Frontal cortex (tissue), 4 donors: ENCODE results near the gene CDK16. TPM values are rescaled to one million over a fixed set of nuclear protein-coding genes. Genes with fewer than 3 reads are reported as not detected.

ENCODE experiments used
- DNase-seq, 2 donors: peaks; one replicate each; pipeline ENCODE4 v3.0.0; 2012; ENCODE audit warnings: low spot score in 2 of 2
- FAIRE-seq: peaks from 2 replicates; lab custom pipeline; 2012; peaks lifted over from hg19 to GRCh38; lab: Jason Lieb, UNC
- total RNA-seq: library from RNA; depleted of rRNA; stranded (reverse); fragments of >200 nt; gene quantifications from one replicate; pipeline ENCODE4 v1.2.3, GENCODE V29; 2014
- donor health status: control.
- donor health status: control.
- donor health status: control.

Gene CDK16
- total RNA-seq = 66.4 TPM

DNA sequence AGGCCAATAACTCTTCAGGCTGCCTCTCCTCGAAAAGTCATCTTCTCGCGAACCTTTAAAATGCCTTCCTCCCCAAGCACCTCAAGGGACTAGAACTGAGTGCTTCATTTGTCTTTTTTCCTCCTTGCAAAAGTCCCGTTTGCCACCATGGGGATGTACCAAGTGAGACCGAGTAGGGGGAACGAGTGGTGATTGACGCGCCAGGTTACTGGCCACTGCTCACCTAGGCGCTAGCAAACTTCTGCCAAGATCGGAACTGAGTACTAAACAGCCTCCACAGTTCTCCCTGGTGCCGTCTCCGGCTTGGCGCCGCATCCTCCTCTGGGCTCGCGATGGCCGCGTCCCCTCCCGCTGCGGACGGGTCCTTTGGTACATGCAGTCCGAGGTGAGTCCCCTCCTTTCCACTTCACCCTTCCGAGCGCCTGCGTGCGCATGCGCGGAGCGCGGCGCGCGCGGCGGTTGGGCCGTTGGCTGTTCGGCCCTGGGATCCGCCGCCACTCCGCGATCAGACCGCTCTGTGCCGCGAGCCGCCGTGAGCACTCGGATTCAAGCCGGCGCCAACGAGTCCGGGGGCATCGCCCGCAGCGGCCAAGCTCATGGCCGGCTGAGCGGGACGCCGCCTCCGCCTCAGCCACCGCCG lies at the start of gene CDK16:
TSS of gene CDK16 (plus strand) at position 402 of the 640 bp plus-strand sequence. CDS start 4,877 bp downstream, outside the sequence.
- peak; percentile 76 to 93 for DNase-seq
- no peak for FAIRE-seq

DNA sequence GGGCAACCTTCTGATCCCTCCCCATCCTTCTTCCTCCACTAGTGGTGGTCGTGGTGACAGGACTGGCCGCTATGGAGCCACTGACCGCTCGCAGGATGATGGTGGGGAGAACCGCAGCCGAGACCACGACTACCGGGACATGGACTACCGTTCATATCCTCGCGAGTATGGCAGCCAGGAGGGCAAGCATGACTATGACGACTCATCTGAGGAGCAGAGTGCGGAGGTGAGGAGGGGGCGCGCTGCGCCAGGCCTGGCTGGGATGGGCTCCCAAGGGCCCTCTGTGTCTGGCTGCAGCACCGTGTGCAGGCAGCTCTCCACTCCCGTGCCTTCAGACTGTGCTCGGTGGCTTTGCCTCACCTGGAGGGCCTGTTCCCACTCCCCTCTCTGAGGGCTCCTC lies 49.2 kb upstream of the CDK16 start:
- FAIRE-seq (no peak), DNase-seq (no peak)

DNA sequence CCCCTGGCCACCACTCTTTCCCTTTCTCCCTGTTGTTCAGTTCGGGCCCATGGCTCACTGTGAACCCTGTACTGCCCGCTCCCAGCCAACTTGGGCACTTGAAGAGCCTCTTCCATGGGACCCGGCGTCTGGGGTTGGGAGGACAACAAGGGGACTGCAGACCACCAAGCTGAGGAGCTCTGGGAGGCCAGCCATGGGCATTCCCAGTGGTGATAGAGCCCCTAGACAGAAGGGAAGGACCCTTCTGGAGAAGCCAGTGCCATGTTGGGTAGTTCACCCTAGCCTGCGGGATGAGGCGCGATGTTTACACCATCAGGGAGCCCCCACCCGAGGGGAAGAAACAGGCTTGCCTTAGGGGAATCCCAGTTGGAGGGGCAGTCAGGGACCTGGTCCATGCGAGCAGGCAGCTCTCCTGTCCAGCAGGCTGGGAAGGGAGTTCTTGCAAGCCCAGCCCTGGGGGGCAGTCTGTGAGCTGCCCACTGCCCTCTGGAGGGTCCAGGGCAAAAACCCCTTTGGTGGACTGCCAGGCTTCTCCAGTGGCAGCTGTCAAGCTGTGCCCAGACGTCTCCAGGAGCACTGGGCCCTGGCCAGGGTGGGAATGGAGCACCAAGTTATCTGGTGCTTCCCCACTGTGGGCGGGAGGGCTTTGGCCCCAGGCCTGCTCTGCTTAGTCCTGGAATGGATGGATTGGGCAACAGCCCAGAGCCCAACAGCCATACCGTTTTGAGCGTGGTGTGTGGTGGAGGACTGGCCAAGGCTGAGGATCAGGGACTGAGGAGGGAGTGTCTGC lies 48.6 kb upstream of the CDK16 start:
- DNase-seq = no peak
- no peak for FAIRE-seq

DNA sequence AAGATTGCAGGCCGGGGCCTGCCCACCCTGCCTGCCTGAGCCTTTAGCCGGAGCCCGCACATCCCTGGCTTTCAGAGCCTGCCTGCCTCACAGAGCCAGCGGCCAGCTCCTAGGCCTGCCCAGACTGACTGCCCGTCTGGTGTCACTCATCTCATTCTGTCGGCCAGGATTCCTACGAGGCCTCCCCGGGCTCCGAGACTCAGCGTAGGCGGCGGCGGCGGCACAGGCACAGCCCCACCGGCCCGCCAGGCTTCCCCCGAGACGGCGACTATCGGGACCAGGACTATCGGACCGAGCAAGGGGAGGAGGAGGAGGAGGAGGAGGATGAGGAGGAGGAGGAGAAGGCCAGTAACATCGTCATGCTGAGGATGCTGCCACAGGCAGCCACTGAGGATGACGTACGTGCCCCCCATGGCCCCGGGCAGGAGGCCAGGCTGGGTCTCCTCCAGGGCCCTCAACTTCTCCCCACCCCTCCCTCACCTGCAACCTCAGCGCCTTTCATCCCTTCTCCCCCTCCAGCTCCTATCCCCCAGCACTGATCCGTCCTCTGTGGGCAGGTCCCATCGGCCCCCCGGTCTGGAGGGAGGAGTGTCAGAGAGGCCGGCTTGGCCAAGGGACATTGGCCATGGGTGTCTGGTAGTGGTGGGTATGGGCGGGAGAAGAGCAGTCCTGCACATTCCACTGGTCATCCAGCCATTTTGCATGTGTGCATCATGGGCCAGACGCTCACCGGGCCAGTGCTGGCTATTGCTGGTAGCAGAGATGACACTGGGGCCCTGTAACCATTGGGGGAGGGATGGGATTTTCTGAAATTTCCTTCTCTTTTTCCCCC lies 47.4 kb upstream of the CDK16 start:
- FAIRE-seq = no peak

DNA sequence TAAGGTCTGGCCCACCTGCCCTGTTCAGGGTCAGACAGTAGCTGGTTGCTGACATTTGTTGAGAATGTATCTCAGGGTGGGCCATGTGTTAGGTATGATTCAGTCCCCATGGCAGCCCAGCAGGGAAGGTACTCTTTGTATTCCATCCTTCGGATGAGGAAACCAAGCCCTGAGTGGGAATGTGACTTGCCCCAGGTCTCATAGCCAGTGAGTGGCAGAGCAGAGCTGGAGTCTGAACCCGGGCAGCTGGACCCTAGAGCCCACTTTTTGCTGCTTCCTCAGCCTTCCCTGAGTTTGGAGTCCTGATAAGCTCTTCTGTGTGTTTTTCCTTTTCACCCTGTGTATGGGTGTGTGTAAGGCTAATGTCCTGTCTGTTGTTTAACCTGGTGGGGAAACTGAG lies 46.5 kb upstream of the CDK16 start:
- DNase-seq (no peak), FAIRE-seq (no peak)

More for the DNA sequence above, 47.4 kb upstream of the CDK16 start:
- no peak for DNase-seq

DNA sequence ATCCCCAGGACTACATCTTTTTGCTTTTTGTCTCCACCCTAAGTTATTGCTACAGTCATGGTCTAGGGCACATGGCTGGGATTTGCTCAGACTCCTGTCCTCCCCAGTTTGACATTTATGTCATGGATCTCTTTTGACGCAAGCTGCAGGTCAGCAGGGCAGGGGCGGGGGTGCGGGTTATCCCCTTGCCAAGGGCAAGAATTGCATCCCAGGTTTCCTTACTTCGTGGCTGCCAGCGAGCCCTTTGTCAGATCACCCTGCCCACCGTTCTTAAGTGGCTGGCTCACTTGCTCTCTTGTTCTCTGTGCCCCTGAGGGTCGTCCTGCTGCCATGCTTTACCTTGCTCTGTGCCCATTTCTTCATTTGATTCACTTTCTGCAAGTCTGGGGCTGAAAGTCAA lies 45.9 kb upstream of the CDK16 start:
- FAIRE-seq = no peak
- DNase-seq = no peak

DNA sequence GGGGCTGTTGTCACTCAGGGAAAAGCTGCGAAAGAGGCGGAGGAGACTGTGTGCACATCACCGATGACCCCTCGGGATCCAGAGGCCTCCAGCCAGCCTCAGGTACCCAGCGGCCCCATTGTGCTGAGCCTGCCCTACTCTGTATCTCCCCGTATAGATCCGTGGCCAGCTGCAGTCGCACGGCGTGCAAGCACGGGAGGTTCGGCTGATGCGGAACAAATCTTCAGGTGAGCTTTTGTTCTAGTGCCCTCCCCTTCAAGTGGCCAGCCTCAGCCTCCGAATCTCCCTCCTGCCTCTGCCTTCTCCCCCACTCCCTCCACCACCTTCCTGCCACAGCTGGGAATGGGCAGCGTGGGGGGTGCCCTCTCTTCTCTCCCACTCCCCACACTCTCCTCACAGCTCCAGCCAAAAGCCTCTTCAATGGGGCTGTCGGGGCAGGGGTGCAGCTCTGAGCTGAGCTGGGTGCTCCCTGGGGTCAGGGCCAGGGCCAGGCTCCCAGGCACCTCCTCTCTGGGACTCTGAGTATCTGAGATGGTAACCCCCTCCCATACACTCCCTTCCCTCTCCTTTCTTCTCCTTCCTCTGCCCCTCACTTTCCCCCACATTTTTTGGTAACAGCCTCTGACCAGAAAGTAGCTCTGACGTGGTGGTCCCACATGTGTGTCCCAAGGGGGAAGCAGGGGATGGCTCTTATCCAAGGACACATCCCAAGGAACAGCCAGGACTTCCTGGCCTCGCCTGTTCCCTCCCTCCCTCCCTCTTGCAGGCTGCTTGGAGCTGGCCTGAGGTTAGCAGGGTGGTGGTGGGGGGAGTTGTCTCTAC lies 45.3 kb upstream of the CDK16 start:
- FAIRE-seq (no peak), DNase-seq (no peak)

DNA sequence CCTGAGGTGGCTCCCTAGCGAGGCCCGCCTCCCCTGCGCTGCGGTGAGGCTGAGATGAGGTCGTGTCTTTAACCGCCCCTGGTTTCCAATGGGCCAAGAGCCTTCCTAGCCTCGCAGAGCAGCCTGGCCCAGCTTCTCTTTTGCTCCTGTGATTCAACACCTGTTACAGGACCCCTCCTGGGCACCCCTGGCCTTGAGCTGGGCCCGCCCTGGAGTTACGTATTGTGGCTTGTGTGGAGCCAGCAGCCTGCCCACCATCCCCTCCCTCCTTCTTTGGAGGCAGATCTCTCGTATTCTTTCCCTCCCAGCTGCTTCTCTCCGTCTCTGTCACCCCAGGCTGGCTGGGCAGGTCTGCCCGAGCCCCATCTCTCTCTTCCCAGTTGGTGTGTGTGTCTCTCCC lies 44.1 kb upstream of the CDK16 start:
- FAIRE-seq (no peak), DNase-seq (no peak)

DNA sequence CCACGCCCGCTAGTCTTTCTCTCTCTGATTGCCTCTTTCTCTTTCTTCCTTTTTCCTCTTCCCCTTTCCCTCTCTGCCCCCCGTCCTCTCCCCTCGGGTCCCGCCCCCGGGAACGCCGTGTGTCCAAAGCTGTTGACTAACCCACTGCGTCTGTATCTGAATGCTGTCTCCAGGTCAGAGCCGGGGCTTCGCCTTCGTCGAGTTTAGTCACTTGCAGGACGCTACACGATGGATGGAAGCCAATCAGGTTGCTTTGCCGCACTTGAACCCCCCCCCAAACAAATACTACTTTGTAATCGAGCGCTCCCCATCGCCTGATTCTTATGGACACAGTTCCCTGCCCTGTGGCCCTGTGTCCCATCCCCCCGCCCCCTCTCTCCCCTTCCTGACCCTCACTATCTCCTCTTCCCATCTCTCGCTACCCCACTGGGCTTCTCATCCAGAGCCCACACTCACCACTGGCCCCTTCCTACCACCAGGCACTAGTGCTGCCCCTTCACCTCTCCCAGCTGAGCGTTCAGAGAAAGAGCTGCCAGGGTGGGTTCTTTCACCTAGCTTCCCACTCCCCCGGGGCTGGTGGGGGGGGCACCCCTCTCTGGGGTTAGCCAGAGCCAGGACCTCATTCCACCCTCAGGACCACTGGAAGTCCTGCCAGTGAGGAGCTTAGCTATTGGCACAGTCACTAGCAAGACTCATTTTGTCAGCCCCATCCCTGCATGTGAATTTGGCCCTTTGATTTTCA lies 43.5 kb upstream of the CDK16 start:
- FAIRE-seq (no peak), DNase-seq (no peak)

DNA sequence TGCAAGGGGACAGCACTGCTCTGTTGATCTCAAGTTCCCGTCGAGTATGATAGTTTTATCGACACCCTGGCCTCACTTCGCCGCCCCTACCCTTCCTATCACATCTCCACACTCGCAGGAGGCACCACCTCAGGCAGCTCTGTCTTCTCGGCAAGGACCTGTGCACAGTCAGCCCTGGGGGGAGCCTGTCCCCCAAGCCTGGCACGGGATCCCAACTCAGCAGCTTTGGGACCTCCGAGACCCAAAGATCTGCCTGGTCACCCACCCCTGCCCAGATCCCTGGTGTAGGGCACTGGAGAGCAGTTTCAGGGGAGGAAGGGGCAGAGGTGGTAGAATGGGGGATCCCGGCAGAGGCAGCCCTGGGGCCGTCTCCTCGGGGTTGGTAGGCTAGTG lies 42.9 kb upstream of the CDK16 start:
- no peak for FAIRE-seq

DNA sequence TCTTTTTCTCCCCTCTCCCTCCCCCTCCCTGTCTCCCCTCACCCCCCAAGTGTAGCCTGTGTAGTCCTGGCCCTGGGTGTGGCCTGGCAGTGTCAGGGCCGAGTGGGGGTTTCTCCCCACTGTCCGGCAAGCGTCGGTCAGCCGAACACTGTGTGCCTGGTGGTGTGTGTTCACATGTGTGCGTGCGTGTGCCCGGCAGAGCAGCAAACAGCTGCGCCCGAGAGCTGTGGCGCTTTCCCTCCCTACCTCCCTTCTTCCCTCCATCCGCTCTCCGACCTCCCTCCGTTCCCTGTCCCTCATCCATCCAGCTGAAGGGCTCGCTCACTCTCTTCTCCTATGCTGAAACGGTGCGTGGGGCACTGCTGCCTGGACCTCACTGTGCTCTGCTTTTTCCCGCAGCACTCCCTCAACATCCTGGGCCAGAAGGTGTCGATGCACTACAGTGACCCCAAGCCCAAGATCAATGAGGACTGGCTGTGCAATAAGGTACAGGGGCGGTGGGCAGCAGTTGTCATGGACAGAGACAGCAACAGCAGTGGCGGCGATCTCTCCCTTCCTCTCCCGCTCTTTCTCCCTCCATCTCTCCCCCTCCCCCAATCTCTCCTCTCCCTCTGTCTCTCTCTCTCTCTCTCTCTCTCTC lies 42.3 kb upstream of the CDK16 start:
- FAIRE-seq (no peak), DNase-seq (no peak)

More for the DNA sequence above, 42.9 kb upstream of the CDK16 start:
- no peak for DNase-seq

DNA sequence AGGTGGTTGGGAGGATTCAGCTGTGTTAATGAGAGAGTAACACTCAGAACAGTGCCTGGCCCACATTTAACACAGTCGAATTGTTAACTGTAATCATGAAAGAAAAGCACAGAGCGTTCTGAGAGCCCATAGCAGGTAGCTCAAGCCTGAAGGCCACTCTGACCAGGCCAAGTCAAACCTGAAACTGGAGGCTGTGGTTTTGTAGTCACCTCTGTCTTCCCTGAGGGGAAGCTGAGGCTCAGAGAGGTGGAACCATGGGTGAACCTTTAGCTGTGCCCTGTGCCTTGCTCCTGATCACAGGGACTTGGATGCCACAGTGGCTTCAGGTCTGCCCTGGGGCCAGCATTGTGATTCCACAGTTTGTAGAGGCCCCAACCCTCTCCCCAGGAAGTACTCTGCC lies 41.4 kb upstream of the CDK16 start:
- no peak for FAIRE-seq
- DNase-seq = no peak

DNA sequence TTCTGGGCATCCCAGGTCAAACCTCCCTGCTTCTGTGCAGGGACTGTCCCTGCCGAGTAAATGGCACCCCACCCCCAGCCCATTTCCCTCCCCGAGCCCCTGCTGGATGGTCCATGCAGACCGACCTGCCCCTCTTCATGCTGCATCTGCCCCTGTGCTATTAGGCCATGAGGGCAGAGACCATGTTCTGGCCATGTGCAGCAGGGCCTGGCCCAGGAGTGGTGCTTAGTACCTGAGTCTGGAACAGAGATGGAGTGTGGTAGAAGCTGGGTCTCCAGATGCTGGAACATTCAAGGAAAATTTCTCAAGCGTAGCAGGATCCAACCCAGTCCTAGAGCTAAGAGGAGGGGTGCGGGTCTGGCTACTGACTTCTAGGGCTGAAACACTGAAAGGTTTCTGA lies 40.1 kb upstream of the CDK16 start:
- FAIRE-seq (no peak), DNase-seq (no peak)

DNA sequence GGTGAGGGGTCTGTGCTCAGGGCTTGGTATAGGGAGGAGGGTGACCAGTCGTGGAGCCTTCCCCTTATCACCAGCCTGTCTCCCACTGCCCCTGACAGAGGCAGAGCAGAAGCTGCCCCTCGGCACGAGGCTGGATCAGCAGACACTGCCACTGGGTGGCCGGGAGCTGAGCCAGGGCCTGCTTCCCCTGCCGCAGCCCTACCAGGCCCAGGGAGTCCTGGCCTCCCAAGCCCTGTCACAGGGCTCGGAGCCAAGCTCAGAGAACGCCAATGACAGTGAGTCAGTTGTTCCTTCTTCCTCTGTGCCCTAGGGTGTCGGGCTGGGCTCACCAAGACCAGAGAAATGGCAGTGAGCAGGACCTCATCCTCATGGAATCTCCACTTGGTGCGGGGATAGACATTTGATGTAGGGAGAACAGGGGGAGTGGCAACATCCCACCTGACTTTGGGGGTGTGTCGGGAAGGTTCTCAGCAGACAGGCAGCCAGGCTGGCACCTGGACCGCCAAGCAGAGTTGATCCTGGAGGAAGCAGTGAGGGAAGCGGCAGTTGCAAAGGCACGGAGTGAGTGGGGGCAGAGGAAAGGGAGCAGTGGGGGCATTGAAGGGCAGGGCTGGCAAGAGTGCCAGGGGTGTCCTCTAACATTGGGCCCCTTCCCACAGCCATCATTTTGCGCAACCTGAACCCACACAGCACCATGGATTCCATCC lies 39.1 kb upstream of the CDK16 start:
- DNase-seq (peak; percentile 44 to 54), FAIRE-seq (no peak)

DNA sequence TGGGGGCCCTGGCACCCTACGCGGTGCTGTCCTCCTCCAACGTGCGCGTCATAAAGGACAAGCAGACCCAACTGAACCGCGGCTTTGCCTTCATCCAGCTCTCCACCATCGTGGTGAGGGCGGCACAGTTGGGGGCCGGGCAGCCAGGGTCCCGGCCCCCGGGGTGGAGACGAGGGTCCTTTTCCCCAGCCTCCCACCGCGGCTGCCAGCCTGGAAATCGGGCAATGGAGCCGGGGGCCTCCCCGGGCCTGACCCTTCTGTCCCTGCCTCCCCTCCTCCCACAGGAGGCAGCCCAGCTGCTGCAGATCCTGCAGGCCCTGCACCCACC lies 38.6 kb upstream of the CDK16 start:
- DNase-seq = no peak
- no peak for FAIRE-seq

DNA sequence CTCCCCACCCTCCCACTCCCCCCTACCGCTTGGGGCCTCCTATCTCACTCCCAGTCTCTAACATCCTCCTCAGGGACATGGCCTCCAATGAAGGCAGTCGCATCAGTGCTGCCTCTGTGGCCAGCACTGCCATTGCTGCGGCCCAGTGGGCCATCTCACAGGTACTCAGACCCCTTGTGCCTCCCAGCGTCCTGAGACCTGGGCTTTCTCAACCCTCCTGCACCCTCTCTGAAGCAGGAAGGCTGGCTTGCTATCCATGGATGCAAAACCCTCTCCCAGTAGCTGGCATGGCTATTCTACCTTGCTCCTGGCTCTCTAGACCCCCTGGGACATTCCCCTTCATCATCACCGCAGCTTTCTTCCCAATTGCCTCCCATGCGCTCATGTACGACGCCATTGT lies 38.1 kb upstream of the CDK16 start:
- FAIRE-seq (no peak), DNase-seq (no peak)

DNA sequence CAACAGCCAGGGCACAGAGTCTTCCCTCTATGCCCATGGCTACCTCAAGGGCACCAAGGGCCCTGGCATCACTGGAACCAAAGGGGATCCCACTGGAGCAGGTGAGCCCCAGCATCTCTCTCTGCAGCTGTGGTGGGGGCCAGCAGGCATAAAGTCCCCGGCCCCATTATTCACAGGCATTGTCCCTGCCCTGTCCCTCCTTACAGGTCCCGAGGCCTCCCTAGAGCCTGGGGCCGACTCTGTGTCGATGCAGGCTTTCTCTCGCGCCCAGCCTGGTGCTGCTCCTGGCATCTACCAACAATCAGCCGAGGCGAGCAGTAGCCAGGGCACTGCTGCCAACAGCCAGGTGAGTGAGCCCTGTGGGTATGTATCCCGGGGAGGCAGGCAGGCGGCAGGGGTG lies 37.2 kb upstream of the CDK16 start:
- FAIRE-seq (no peak), DNase-seq (no peak)

DNA sequence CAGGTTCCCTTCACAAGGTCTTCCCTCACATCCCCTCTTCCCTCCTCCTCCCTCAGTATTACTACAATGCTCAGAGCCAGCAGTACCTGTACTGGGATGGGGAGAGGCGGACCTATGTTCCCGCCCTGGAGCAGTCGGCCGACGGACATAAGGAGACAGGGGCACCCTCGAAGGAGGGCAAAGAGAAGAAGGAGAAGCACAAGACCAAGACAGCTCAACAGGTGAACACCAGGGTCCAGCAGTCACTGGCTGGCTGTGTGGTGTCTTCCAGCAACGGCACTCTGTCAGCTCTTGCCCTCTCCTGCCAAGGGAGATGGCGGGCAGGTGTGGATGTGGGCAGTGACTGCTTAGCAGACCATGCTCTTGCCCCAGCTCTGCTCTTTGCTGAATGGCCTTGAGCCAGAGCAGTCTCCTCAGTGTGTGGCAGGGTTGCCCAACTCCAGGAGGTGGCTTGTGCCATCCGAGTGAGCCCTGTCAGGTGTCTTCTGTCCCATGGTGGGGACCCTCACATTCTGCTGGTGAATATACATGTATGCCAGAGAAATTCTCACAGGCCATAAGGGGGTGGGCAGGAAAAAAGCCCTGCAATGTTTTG lies 36.3 kb upstream of the CDK16 start:
- DNase-seq (no peak), FAIRE-seq (no peak)
